ENCODE data around the gene ID2. TPM values are rescaled to one million over a fixed set of nuclear protein-coding genes. Genes with fewer than 3 reads are reported as not detected.

The ID2 gene
- total RNA-seq, 1 experiment from 2014 or later = 112 TPM

DNA sequence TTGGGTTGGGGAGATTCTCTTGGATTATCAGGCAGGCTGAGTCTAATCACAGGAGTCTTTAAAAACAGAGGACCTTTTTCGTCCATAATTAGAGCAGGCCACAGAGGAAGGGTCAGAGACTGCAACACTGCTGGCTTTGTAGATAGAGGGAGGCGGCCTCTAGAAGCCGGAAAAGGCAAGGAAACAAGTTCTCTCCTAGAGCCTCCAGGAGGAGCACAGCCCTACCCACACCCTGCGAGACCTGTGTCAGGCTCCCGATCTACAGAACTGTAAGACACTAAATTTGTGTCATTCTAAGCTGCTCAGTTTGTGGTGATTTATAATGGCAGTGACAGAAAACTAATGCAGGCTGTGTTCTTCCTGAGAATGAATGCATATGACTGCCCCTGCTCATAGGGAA lies 15.3 kb downstream of the ID2 start (continued):
- no peak for TF ChIP-seq EGR1 (IDR thresholded peaks at IDR 0.05; ENCODE audit: low read depth)
- no peak for TF ChIP-seq EZH2phosphoT487 (IDR thresholded peaks at IDR 0.05; ENCODE audit: borderline replicate concordance)
- TF ChIP-seq EZH2 (IDR thresholded peaks at IDR 0.05) = no peak
- no peak for TF ChIP-seq FOSL1 (IDR thresholded peaks at IDR 0.05; ENCODE audit: low read depth)
- TF ChIP-seq CBX3 (IDR thresholded peaks at IDR 0.05; ENCODE audit: low read depth) = no peak
- no peak for TF ChIP-seq CEBPB (IDR thresholded peaks at IDR 0.05; ENCODE audit: low read depth)
- no peak for TF ChIP-seq YY1 (IDR thresholded peaks at IDR 0.05; ENCODE audit: extremely low read depth, insufficient replicate concordance, low read depth, low read length)
- TF ChIP-seq SP1 (IDR thresholded peaks at IDR 0.05; ENCODE audit: low read depth) = no peak
- no peak for TF ChIP-seq RAD21 (IDR thresholded peaks at IDR 0.05; ENCODE audit: low read depth)
- no peak for TF ChIP-seq ZNF274 (IDR thresholded peaks at IDR 0.05; ENCODE audit: low read depth, low read length)

- H3K4me2 ChIP-seq (ENCODE audit: low read length) = no peak overlapping the region
- H3K9ac ChIP-seq (ENCODE audit: low read length) = no peak overlapping the region
- no peaks in the 10 kb centered on the region for H3K27me3 ChIP-seq (ENCODE audit: insufficient read depth, low read length)
- H2AFZ ChIP-seq (ENCODE audit: low read depth, low read length, poor library complexity, severe bottlenecking) = no peak overlapping the region
- BruUV-seq (replicated peaks) = no TSS peak
- H3K27ac ChIP-seq (ENCODE audit: low read depth, low read length) = no peak overlapping the region
- no peaks in the 10 kb centered on the region for H3K9me3 ChIP-seq (ENCODE audit: control insufficient read depth in 1 of 2, insufficient read depth in 1 of 2, low read depth in 1 of 2, low read length in 2 of 2)
- intact Hi-C loops (cut with micrococcal nuclease) = no loop called here
- ATAC-seq (no peak), DNase-seq (ENCODE audit: low read depth, low spot score) (no peak)
- no peak overlapping the region for H3K4me3 ChIP-seq (replicated peaks in 1 of 2; ENCODE audit: low read depth in 1 of 2, low read length in 2 of 2)
- RAD21 ChIA-PET (ENCODE audit: low non-redundant PET in 1 of 2, low total read pairs in 2 of 2, uncharacterized antibody in 2 of 2, unreplicated experiment in 2 of 2) = no interaction called here
- no peaks in the 10 kb centered on the region for H4K20me1 ChIP-seq (ENCODE audit: insufficient read depth)
- POLR2A ChIA-PET = no interaction called here
- CTCF ChIA-PET = no interaction called here
- H3K4me1 ChIP-seq (ENCODE audit: control insufficient read depth in 1 of 2, insufficient read depth in 2 of 2, low read length in 2 of 2) = no peaks in the 10 kb centered on the region
- H3K9me2 ChIP-seq (ENCODE audit: insufficient read depth) = no peaks in the 10 kb centered on the region
- H3K79me2 ChIP-seq (ENCODE audit: insufficient read depth, low read length) = no peaks in the 10 kb centered on the region
- no peaks in the 10 kb centered on the region for H3K36me3 ChIP-seq (ENCODE audit: control insufficient read depth in 1 of 2, insufficient read depth in 2 of 2, low read length in 2 of 2)
- TF ChIP-seq POLR2AphosphoS5 (IDR thresholded peaks at IDR 0.05; ENCODE audit: low read depth, low read length) (no peak), CEBPB (IDR thresholded peaks at IDR 0.05; ENCODE audit: low read depth) (no peak), POLR2A (IDR thresholded peaks at IDR 0.05; ENCODE audit: borderline replicate concordance, extremely low read depth, insufficient read depth, insufficient read length) (no peak), CBX3 (IDR thresholded peaks at IDR 0.05; ENCODE audit: low read depth) (no peak), JUND (IDR thresholded peaks at IDR 0.05) (no peak), RAD21 (IDR thresholded peaks at IDR 0.05; ENCODE audit: low read depth) (no peak), EZH2phosphoT487 (IDR thresholded peaks at IDR 0.05; ENCODE audit: borderline replicate concordance) (no peak), CTCF (IDR thresholded peaks at IDR 0.05 in 2 of 3, conservative IDR thresholded peaks at IDR 0.05 in 1 of 3; ENCODE audit: borderline replicate concordance in 1 of 3, insufficient read depth in 1 of 3, low read depth in 2 of 3, low read length in 2 of 3) (no peak), REST (IDR thresholded peaks at IDR 0.05; ENCODE audit: low read depth) (no peak), ZFX (IDR thresholded peaks at IDR 0.05) (no peak), SP1 (IDR thresholded peaks at IDR 0.05; ENCODE audit: low read depth) (no peak), TCF7L2 (IDR thresholded peaks at IDR 0.05; ENCODE audit: borderline replicate concordance, extremely low read depth, insufficient read depth, insufficient read length) (no peak), FOSL1 (IDR thresholded peaks at IDR 0.05; ENCODE audit: low read depth) (no peak), ZNF274 (IDR thresholded peaks at IDR 0.05; ENCODE audit: low read depth, low read length) (no peak)
- TF ChIP-seq, protein P1, sequence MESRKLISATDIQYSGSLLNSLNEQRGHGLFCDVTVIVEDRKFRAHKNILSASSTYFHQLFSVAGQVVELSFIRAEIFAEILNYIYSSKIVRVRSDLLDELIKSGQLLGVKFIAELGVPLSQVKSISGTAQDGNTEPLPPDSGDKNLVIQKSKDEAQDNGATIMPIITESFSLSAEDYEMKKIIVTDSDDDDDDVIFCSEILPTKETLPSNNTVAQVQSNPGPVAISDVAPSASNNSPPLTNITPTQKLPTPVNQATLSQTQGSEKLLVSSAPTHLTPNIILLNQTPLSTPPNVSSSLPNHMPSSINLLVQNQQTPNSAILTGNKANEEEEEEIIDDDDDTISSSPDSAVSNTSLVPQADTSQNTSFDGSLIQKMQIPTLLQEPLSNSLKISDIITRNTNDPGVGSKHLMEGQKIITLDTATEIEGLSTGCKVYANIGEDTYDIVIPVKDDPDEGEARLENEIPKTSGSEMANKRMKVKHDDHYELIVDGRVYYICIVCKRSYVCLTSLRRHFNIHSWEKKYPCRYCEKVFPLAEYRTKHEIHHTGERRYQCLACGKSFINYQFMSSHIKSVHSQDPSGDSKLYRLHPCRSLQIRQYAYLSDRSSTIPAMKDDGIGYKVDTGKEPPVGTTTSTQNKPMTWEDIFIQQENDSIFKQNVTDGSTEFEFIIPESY (IDR thresholded peaks at IDR 0.05; ENCODE audit: extremely low read depth, insufficient replicate concordance, low read length) = no peak
- TF ChIP-seq, protein P2, sequence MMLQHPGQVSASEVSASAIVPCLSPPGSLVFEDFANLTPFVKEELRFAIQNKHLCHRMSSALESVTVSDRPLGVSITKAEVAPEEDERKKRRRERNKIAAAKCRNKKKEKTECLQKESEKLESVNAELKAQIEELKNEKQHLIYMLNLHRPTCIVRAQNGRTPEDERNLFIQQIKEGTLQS (IDR thresholded peaks at IDR 0.05) = no peak
Measured at GRCh38 chr2:8699839-8700238, 18.0 kb downstream of the ID2 start.
